ENCODE measurements around the gene GSAP.
"Not testable (repeated sequence)": the region's sequence is repeated elsewhere in the genome, so short reads cannot be mapped to it uniquely, and the experiment has no call there.

Gene GSAP

GRCh38 chr7:77290425-77290824 lies 125.7 kb downstream of the GSAP start:
- Mint-ChIP-seq H3K9me3 (peaks cover 10% of the 10 kb centered on the region), H3K4me1 (ENCODE audit: low read depth) (no peaks in the 10 kb centered on the region), H3K27ac (no peak overlapping the region), H3K36me3 (ENCODE audit: low read depth) (peaks cover 28% of the 10 kb centered on the region), H3K4me3 (no peak overlapping the region), H3K27me3 (no peaks in the 10 kb centered on the region)

DNA sequence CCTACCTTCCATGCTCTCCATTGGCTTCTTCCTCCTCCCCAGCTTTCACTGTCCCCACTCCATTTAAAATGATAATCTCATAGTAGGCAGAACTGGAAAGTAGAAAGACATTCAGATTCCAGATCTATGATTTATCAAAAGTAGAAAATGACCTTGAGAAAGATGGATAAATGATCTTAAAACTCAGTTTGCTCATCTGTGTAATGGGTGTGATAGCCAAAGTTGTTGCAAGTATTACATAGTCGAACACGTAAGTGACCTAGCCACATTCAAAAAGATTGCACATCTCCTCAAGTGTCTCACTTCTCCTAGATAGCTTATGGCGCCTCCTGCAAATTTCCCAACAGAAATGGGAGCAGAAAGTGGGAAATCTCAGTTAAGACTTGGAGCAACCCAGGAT lies 126.8 kb downstream of the GSAP start:
- Mint-ChIP-seq H3K27me3 (no peaks in the 10 kb centered on the region), H3K4me3 (no peak overlapping the region), H3K27ac (no peak overlapping the region), H3K9me3 (peaks cover 9% of the 10 kb centered on the region), H3K36me3 (ENCODE audit: low read depth) (peaks cover 28% of the 10 kb centered on the region), H3K4me1 (ENCODE audit: low read depth) (no peaks in the 10 kb centered on the region)

DNA sequence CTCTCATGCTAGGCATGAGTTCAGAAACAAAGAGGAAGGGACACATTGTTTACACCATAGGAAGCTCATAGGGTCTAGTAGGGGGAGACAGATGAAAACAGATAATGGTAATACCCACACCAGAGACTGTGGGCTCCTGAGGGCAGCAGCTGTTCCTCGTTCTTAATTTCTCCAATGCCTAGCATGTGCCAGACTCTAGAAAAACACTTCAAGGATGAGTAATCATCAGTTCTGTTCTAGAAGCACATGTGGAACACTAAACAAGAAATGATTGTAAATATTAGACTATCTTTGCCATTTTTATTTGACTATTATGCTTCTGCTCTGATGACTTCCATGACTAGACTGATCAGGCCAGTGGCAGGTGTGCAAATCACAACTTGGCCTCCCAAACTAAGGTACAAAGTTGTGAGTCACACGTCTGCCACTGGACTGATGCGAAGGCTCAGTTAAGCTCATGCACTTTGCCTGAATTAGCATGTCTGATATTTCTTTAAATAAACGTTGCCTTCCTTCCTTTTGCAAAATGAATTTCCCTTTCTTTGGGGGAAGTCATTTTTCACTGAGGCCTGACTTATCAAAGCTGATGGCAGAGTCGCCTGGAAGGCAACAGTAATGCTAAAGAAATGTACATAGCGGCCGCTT lies 127.4 kb downstream of the GSAP start:
- H3K27me3 Mint-ChIP-seq: no peaks in the 10 kb centered on the region
- H3K27ac Mint-ChIP-seq: no peak overlapping the region
- H3K4me3 Mint-ChIP-seq: no peak overlapping the region
- H3K9me3 Mint-ChIP-seq: peaks cover 9% of the 10 kb centered on the region
- H3K4me1 Mint-ChIP-seq (ENCODE audit: low read depth): no peaks in the 10 kb centered on the region
- H3K36me3 Mint-ChIP-seq (ENCODE audit: low read depth): peaks cover 28% of the 10 kb centered on the region

DNA sequence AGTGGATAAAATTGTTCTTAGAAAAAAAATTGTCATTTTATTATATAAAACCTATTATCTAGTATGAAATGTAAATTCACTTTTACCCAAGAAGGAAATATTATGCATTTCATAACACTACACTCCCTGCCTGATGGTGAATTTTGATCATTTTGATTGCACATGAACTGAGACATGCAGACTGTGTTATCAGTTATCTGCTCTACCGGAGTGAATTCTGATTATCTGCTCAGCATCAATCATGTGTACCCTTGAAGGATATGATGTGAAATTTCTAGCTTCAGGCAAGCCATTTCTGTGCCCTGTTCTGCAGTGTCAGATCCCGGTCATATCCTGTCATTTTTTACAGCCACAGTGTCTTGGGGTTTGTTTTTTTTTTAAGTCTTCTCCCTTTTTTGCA lies 131.5 kb downstream of the GSAP start:
- H3K4me1 Mint-ChIP-seq (ENCODE audit: low read depth): no peaks in the 10 kb centered on the region
- peaks cover 9% of the 10 kb centered on the region for H3K9me3 Mint-ChIP-seq
- no peak overlapping the region for H3K27ac Mint-ChIP-seq
- no peak overlapping the region for H3K4me3 Mint-ChIP-seq
- peaks cover 27% of the 10 kb centered on the region for H3K36me3 Mint-ChIP-seq (ENCODE audit: low read depth)
- no peaks in the 10 kb centered on the region for H3K27me3 Mint-ChIP-seq

- peaks cover 21% of the 10 kb centered on the region for H3K36me3 Mint-ChIP-seq (ENCODE audit: low read depth)
- peaks cover 6% of the 10 kb centered on the region for H3K9me3 Mint-ChIP-seq
- no peaks in the 10 kb centered on the region for H3K4me1 Mint-ChIP-seq (ENCODE audit: low read depth)
- no peak overlapping the region for H3K27ac Mint-ChIP-seq
- H3K4me3 Mint-ChIP-seq: no peak overlapping the region
- H3K27me3 Mint-ChIP-seq: no peaks in the 10 kb centered on the region
These were observed 132.1 kb downstream of the GSAP start for GRCh38 chr7:77284005-77284404.

GRCh38 chr7:77282897-77283296 lies 133.3 kb downstream of the GSAP start:
- no peaks in the 10 kb centered on the region for H3K27me3 Mint-ChIP-seq
- H3K4me1 Mint-ChIP-seq (ENCODE audit: low read depth): no peaks in the 10 kb centered on the region
- H3K36me3 Mint-ChIP-seq (ENCODE audit: low read depth): peaks cover 18% of the 10 kb centered on the region
- no peak overlapping the region for H3K27ac Mint-ChIP-seq
- H3K9me3 Mint-ChIP-seq: peaks cover 6% of the 10 kb centered on the region
- no peak overlapping the region for H3K4me3 Mint-ChIP-seq

GRCh38 chr7:77281780-77282478 lies 134.2 kb downstream of the GSAP start:
- no peaks in the 10 kb centered on the region for H3K4me1 Mint-ChIP-seq (ENCODE audit: low read depth)
- H3K4me3 Mint-ChIP-seq: no peak overlapping the region
- H3K27ac Mint-ChIP-seq: no peak overlapping the region
- peaks cover 6% of the 10 kb centered on the region for H3K9me3 Mint-ChIP-seq
- H3K27me3 Mint-ChIP-seq: no peaks in the 10 kb centered on the region
- H3K36me3 Mint-ChIP-seq (ENCODE audit: low read depth): peaks cover 13% of the 10 kb centered on the region

GRCh38 chr7:77276120-77276519 lies 140.0 kb downstream of the GSAP start:
- H3K4me1 Mint-ChIP-seq (ENCODE audit: low read depth): peaks cover 7% of the 10 kb centered on the region

GRCh38 chr7:77275663-77276062 lies 140.5 kb downstream of the GSAP start:
- not testable (repeated sequence) for H3K27ac Mint-ChIP-seq; H3K36me3 Mint-ChIP-seq (ENCODE audit: low read depth); H3K4me3 Mint-ChIP-seq

More at GRCh38 chr7:77276120-77276519, 140.0 kb downstream of the GSAP start:
- Mint-ChIP-seq H3K4me3 (no peak overlapping the region), H3K36me3 (ENCODE audit: low read depth) (peaks cover 3% of the 10 kb centered on the region), H3K27ac (no peak overlapping the region), H3K27me3 (no peaks in the 10 kb centered on the region), H3K9me3 (no peaks in the 10 kb centered on the region)

DNA sequence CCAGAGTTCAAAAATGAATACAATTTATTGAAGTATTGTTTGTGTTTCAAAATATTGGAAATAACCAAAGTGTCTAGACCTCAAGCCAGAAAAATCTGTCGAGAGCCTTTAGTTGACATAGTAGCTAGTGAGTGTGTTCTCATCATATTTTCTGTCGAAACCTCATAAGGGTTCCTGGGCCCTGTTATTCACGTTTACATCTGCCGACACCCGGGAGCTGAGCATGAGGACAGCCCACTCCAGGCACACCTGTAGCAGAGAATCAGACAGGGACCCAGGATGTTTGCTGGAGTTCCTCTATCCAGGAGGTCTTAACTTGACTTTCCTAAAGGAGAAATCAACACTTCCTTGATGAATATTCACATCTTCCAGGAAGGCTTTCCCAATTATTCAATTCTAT lies 144.4 kb downstream of the GSAP start:
- peaks cover 3% of the 10 kb centered on the region for H3K36me3 Mint-ChIP-seq (ENCODE audit: low read depth)
- H3K9me3 Mint-ChIP-seq: no peaks in the 10 kb centered on the region
- no peaks in the 10 kb centered on the region for H3K27me3 Mint-ChIP-seq
- no peak overlapping the region for H3K4me3 Mint-ChIP-seq
- no peak overlapping the region for H3K27ac Mint-ChIP-seq
- H3K4me1 Mint-ChIP-seq (ENCODE audit: low read depth): peaks cover 12% of the 10 kb centered on the region

More at GRCh38 chr7:77275663-77276062, 140.5 kb downstream of the GSAP start:
- not testable (repeated sequence) for H3K27me3 Mint-ChIP-seq; H3K9me3 Mint-ChIP-seq; H3K4me1 Mint-ChIP-seq (ENCODE audit: low read depth)

DNA sequence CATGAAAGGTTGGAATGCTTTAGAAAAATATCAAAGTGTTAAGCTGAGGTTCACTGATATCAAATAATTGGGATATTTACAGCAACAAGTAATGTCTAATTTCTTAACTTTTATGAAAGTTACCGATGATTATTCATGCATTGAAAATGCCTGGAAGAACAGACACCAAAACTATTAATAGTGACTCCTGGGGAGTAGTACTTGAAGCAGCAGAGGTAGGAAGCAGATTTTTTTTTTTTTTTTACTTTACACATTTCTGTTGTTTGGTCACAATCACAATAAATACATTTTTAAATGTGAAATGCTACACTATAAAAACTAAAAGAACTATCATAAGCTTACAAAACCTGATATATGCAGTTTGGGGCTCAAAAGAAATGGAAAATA lies 146.1 kb downstream of the GSAP start:
- Mint-ChIP-seq H3K36me3 (ENCODE audit: low read depth) (peaks cover 3% of the 10 kb centered on the region), H3K4me1 (ENCODE audit: low read depth) (peaks cover 17% of the 10 kb centered on the region), H3K27ac (no peak overlapping the region), H3K4me3 (no peak overlapping the region), H3K9me3 (no peaks in the 10 kb centered on the region), H3K27me3 (no peaks in the 10 kb centered on the region)

DNA sequence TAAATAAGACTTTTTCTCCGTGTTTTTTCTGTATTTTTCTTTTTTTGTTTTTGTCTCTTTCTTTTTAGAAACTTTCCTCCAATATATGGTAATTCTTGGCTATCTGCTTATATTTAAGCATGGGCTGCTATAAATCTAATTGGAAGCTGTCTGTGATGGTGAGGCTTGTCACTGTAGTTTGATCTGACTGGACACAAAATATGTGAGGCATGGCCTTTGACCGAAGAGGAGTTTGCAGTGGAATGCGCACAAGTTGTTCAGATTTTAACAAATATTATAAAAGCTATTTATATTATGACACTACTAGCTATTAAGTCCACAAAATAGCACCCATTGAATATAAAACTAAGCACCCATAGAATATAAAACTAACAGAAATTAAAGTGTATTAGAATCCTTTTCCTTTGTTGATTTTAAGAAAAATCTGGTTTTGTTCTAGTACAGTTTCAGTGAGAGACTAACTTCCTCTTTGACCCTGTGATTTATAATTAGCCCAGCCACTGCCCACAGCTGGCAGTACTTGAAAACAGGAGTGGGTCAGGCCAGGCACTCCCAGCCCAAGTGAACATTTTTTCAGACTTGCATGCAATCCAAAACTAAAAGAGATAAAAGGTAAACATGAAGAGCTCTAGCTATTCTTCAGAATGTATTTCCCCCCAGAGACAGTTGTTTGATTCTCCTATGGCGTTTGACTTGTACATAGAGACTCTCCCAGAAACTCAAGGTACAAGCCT lies 146.6 kb downstream of the GSAP start:
- no peaks in the 10 kb centered on the region for H3K9me3 Mint-ChIP-seq
- peaks cover 17% of the 10 kb centered on the region for H3K4me1 Mint-ChIP-seq (ENCODE audit: low read depth)
- no peak overlapping the region for H3K27ac Mint-ChIP-seq
- H3K36me3 Mint-ChIP-seq (ENCODE audit: low read depth): peaks cover 2% of the 10 kb centered on the region
- no peaks in the 10 kb centered on the region for H3K27me3 Mint-ChIP-seq
- no peak overlapping the region for H3K4me3 Mint-ChIP-seq

DNA sequence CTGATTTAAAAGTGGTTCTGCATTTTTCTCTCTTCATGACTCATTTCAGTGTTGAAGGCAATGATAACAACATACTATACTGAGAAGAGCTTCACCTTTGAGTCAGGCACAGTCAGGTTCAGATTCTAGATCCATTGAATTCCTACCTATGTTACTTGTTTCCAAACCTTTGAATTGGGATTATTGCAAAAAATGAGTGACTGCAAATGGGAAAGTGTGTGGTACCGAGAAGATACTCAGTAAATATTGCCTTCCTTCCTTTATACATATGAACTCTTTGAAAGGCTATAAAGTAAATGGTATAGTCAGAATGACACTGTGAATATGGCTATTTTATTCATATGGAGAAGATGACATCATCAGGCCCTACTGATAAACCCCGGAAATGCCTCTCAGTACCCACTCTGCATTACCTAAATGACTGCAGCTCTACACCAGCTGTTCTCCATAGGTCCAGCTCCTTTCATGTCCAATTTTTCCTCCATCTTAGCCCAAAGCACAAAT lies 149.8 kb downstream of the GSAP start:
- Mint-ChIP-seq H3K4me1 (ENCODE audit: low read depth) (peaks cover 17% of the 10 kb centered on the region), H3K27me3 (no peaks in the 10 kb centered on the region), H3K9me3 (no peaks in the 10 kb centered on the region), H3K36me3 (ENCODE audit: low read depth) (no peaks in the 10 kb centered on the region), H3K4me3 (no peak overlapping the region), H3K27ac (peak overlapping the region; percentile 80)

DNA sequence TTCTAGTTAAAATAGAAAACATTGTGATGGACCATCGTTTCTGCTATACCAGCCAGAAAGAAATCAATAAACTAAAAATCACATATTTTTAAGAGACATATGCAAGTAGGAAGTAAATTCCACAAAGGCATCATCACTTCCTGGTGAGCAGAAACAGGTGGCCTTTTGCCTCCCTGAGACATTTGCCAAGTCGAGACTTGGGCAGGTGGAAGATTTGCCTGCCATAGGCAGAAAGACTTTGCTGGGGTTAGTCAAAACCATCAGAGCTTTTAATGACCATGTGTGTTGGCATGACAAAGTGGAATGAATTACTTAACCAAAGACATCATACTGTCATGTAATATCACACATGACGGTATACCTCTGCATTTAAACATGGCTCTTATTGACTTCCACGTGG lies 150.5 kb downstream of the GSAP start:
- Mint-ChIP-seq H3K27ac (no peak overlapping the region), H3K9me3 (no peaks in the 10 kb centered on the region), H3K4me1 (ENCODE audit: low read depth) (peaks cover 17% of the 10 kb centered on the region), H3K4me3 (no peak overlapping the region), H3K27me3 (no peaks in the 10 kb centered on the region), H3K36me3 (ENCODE audit: low read depth) (no peaks in the 10 kb centered on the region)

GRCh38 chr7:77262316-77262715 lies 153.8 kb downstream of the GSAP start:
- Mint-ChIP-seq H3K4me1 (ENCODE audit: low read depth) (peaks cover 13% of the 10 kb centered on the region), H3K27ac (no peak overlapping the region), H3K27me3 (no peaks in the 10 kb centered on the region), H3K9me3 (no peaks in the 10 kb centered on the region), H3K36me3 (ENCODE audit: low read depth) (no peaks in the 10 kb centered on the region), H3K4me3 (no peak overlapping the region)

Measured in stimulated activated naive CD8-positive, alpha-beta T cell treated with anti-CD3 and anti-CD28 coated beads, Interleukin-15, Interleukin-2, amounts not matched to agents 100 ng/mL and 50 ng/mL, for 24 hours (primary cell).